Measurements from ENCODE around the gene APOL1. TPM values are rescaled to one million over a fixed set of nuclear protein-coding genes. Genes with fewer than 3 reads are reported as not detected.
"Not testable (repeated sequence)": the region's sequence is repeated elsewhere in the genome, so short reads cannot be mapped to it uniquely, and the experiment has no call there.

The APOL1 gene
- total RNA-seq, 1 donor from 2014 or later = 30.1 TPM

DNA sequence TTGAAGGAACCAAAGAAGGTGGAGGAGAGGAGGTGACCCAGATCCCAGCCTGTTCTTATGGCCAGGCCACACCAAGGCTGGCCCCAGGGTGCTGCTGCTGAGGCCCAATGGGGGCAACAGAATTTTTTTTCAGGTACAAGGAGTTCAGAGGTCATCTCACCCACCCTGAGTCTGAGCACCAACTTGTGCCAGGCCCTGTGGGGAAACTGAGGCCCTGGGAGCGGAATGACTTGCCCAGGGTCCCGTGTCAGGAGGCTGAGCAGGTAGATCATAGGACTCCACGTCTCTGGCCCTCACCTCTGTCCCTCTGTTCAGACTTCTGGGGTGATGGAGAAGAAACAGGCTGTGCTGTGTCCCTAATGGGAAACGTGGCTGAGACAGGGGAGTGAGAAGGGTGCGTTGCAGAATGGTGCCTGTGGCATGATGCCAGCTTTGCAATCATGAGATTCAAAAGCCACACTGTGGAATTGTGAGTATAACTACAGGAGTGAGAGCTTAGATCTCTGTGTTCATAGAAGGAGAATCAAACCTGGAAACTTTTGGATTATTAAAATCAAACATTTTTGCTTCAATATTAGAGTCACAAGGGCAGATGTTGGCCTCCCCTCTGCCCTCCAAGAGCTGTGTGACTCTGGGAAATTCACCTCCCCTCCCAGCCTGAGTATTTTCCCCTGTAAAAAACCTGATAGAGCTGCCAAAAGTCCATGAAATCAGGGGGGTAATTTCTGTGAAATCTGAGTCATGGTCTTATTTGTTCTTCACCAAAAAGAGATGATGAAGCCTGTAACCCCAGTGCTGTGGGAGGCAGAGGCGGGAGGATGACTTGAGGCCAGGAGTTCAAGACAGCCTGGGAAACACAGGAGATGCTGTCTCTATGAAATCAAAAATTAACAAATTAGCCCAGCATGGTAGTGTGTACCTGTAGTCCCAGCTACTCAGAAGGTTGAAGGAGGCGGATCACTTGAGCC is 874 bp downstream of the APOL1 start:
- peak overlapping the region; percentile 69 to 78 for H3K27ac ChIP-seq
- no peaks in the 10 kb centered on the region for H3K36me3 ChIP-seq
- intact Hi-C loops (cut with DNase I) = loop anchor here (1.0 kb wide), 1 partner anchor 15 kb away; the partner anchor contains the start of gene APOL2
- peaks cover 0 to 3% of the 10 kb centered on the region in 2 donors for H3K9me3 ChIP-seq
- TF ChIP-seq CTCF (IDR thresholded peaks at IDR 0.05) = no peak
- no peak for DNase-seq (ENCODE audit: low spot score in 2 of 2)
- peak overlapping the region; percentile 52 to 63 for H3K4me3 ChIP-seq
- H3K27me3 ChIP-seq = no peaks in the 10 kb centered on the region
- peaks cover 0 to 20% of the 10 kb centered on the region in 2 donors for H3K4me1 ChIP-seq

DNA sequence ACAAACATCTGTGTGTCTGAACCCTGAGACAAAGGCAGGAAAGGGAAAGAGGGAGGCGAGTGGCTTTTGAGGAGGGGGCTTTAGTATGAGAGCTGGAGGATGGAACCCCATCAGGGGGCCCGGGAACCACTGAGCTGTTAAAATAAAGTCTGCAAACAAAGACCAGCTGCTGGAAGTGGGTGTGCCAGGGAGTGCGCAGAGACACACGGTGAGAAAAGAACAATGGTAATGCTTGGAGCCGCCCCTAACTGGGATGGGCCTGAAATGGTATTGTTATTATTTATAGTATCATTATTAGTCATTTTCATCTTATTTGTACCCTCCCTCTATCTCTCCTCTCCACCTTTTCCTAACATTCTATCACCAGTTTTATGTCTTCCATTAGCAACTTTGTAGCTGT is 2.6 kb downstream of the APOL1 start:
- Histone ChIP-seq H3K27ac (peak overlapping the region; percentile 13 to 69), H3K4me1 (peaks cover 0 to 22% of the 10 kb centered on the region in 2 donors), H3K4me3 (peak overlapping the region in 1 of 2 donors; percentile 63)
- H3K27me3 ChIP-seq; DNase-seq (ENCODE audit: low spot score in 2 of 2); H3K9me3 ChIP-seq; H3K36me3 ChIP-seq: not testable (repeated sequence)
- intact Hi-C loops (cut with DNase I) = loop anchor here (5.0 kb wide), 1 partner anchor 53 kb away; the partner anchor contains the start of gene APOL4

DNA sequence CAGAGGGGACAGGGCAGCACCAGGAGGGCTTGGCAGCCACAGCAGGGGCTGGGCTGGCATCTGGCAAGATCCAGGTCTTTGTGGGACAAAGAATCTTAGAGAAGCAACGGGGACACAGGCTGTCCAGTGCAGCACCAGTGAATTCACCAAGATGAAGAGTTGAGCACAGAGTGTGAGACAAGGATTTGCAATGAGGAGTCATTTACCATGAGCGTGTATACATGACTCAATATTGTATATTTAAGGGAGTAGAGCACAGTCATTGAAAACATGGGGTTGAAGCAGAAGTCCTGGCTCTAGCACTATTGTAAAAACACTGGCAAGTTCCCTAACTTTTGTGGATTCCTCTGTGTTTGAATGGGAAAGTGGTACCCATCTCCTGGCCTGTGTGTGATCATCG is 3.5 kb downstream of the APOL1 start:
- no peaks in the 10 kb centered on the region for H3K27me3 ChIP-seq
- TF ChIP-seq CTCF (IDR thresholded peaks at IDR 0.05) = no peak
- H3K9me3 ChIP-seq = no peaks in the 10 kb centered on the region
- intact Hi-C loops (cut with DNase I) = loop anchor here (5.0 kb wide), 1 partner anchor 54 kb away; the partner anchor contains the start of gene APOL4
- no peak for DNase-seq (ENCODE audit: low spot score in 2 of 2)
- H3K27ac ChIP-seq = no peak overlapping the region
- peaks cover 0 to 22% of the 10 kb centered on the region in 2 donors for H3K4me1 ChIP-seq
- H3K4me3 ChIP-seq = no peak overlapping the region
- H3K36me3 ChIP-seq = peaks cover 0 to 6% of the 10 kb centered on the region in 2 donors

GRCh38 chr22:36257308-36257707 is 4.4 kb downstream of the APOL1 start:
- Histone ChIP-seq H3K9me3 (no peaks in the 10 kb centered on the region), H3K4me3 (no peak overlapping the region), H3K27me3 (no peaks in the 10 kb centered on the region), H3K27ac (no peak overlapping the region), H3K4me1 (peaks cover 0 to 22% of the 10 kb centered on the region in 2 donors), H3K36me3 (peaks cover 0 to 13% of the 10 kb centered on the region in 2 donors)
- no peak for TF ChIP-seq CTCF (IDR thresholded peaks at IDR 0.05)
- no peak for DNase-seq (ENCODE audit: low spot score in 2 of 2)
- intact Hi-C loops (cut with DNase I) = loop anchor here (5.0 kb wide), 1 partner anchor 55 kb away; the partner anchor contains the start of gene APOL4

DNA sequence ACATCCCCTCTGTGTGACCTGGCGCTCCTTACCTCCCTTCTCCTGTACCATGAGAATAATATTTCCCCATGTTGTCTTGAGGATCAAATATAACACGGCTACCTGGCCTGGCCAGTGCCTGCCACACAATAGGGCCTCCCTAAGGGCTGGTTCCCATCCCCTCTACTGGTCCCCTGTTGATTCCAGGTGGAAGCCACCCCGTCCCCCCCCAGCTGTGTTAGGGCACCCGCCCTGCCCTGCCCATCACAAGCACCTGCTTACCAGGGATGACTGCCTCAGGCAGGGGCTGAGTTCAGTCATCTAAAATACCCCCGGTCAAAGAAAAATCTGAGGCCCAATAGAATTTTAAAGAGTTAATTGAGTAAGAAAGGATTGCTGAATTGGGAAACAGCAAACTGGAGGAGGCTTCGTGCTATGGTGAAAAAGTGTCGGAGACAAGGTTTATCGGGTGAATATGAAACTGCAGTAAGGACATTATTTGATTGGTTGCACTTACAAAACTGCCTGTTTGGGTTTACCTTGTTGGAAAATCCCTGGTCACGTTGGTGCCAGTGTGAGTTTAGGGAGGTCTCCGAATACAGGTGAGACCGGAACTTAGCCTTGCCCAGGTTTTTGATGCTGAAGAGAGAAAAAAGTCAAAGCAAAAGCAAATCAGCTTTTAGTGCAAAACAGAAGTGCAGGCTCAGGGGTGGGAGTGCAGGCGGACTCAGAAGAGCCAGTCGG is 5.2 kb downstream of the APOL1 start:
- Histone ChIP-seq H3K36me3 (peaks cover 0 to 13% of the 10 kb centered on the region in 2 donors), H3K4me1 (peaks cover 0 to 21% of the 10 kb centered on the region in 2 donors), H3K4me3 (no peak overlapping the region), H3K27ac (no peak overlapping the region), H3K9me3 (no peaks in the 10 kb centered on the region), H3K27me3 (no peaks in the 10 kb centered on the region)
- no peak for TF ChIP-seq CTCF (IDR thresholded peaks at IDR 0.05)
- intact Hi-C loops (cut with DNase I) = loop anchor here (5.0 kb wide), 1 partner anchor 56 kb away; the partner anchor contains the start of gene APOL4
- no peak for DNase-seq (ENCODE audit: low spot score in 2 of 2)

Data from ascending aorta (tissue), 2 donors.